ENCODE data around the gene GIMAP5.

DNA sequence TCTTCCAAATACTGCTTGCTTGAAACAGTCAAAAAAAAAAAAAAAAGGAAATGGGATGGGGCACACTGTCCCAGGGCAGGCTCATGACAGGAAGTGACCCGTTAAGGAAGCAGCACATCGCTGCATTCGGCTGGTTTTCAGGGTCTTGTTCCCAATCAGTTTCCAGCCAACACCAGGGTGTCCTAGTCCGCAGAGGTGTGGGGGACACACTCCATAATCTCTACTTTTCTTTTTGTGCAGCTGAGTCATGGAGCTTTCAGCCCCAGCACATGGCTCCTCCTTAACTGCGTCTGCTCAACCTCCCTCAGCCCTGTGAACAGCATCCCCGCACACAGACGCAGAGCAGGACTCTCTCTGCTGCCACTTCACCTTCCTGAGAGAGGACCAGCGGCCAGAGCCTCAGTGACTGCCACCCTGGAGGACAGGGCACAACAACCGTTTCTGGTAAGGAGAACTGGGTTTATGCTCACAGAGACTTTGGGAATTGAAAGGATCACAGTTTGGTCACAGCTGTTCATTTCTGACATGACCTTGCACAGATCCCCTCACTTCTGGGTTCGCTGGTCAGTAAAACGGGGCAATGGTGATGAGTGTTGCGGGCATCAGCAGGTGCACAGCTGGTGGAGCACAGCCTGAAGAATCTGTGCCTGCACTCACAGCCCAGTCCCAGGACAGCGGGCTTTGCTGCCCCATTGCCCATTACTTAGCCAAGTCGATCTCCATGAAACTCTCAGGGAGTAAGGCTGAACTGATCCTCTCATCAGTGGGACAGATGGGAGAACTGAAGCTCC, at the start of gene GIMAP5:
- TF ChIP-seq, protein P1, sequence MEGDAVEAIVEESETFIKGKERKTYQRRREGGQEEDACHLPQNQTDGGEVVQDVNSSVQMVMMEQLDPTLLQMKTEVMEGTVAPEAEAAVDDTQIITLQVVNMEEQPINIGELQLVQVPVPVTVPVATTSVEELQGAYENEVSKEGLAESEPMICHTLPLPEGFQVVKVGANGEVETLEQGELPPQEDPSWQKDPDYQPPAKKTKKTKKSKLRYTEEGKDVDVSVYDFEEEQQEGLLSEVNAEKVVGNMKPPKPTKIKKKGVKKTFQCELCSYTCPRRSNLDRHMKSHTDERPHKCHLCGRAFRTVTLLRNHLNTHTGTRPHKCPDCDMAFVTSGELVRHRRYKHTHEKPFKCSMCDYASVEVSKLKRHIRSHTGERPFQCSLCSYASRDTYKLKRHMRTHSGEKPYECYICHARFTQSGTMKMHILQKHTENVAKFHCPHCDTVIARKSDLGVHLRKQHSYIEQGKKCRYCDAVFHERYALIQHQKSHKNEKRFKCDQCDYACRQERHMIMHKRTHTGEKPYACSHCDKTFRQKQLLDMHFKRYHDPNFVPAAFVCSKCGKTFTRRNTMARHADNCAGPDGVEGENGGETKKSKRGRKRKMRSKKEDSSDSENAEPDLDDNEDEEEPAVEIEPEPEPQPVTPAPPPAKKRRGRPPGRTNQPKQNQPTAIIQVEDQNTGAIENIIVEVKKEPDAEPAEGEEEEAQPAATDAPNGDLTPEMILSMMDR (IDR thresholded peaks at IDR 0.05; ENCODE audit: poor library complexity, severe bottlenecking), result no peak
- TF ChIP-seq EZH2 (IDR thresholded peaks at IDR 0.05; ENCODE audit: borderline replicate concordance, insufficient read depth, low read length, poor library complexity, severe bottlenecking) (no peak), POLR2AphosphoS5 (IDR thresholded peaks at IDR 0.05) (no peak), SMC3 (conservative IDR thresholded peaks at IDR 0.05; ENCODE audit: poor library complexity) (no peak)
- TF ChIP-seq, protein P2, sequence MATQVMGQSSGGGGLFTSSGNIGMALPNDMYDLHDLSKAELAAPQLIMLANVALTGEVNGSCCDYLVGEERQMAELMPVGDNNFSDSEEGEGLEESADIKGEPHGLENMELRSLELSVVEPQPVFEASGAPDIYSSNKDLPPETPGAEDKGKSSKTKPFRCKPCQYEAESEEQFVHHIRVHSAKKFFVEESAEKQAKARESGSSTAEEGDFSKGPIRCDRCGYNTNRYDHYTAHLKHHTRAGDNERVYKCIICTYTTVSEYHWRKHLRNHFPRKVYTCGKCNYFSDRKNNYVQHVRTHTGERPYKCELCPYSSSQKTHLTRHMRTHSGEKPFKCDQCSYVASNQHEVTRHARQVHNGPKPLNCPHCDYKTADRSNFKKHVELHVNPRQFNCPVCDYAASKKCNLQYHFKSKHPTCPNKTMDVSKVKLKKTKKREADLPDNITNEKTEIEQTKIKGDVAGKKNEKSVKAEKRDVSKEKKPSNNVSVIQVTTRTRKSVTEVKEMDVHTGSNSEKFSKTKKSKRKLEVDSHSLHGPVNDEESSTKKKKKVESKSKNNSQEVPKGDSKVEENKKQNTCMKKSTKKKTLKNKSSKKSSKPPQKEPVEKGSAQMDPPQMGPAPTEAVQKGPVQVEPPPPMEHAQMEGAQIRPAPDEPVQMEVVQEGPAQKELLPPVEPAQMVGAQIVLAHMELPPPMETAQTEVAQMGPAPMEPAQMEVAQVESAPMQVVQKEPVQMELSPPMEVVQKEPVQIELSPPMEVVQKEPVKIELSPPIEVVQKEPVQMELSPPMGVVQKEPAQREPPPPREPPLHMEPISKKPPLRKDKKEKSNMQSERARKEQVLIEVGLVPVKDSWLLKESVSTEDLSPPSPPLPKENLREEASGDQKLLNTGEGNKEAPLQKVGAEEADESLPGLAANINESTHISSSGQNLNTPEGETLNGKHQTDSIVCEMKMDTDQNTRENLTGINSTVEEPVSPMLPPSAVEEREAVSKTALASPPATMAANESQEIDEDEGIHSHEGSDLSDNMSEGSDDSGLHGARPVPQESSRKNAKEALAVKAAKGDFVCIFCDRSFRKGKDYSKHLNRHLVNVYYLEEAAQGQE (IDR thresholded peaks at IDR 0.05; ENCODE audit: borderline replicate concordance), result no peak
